ENCODE measurements around the gene RASSF4.

Gene RASSF4

DNA sequence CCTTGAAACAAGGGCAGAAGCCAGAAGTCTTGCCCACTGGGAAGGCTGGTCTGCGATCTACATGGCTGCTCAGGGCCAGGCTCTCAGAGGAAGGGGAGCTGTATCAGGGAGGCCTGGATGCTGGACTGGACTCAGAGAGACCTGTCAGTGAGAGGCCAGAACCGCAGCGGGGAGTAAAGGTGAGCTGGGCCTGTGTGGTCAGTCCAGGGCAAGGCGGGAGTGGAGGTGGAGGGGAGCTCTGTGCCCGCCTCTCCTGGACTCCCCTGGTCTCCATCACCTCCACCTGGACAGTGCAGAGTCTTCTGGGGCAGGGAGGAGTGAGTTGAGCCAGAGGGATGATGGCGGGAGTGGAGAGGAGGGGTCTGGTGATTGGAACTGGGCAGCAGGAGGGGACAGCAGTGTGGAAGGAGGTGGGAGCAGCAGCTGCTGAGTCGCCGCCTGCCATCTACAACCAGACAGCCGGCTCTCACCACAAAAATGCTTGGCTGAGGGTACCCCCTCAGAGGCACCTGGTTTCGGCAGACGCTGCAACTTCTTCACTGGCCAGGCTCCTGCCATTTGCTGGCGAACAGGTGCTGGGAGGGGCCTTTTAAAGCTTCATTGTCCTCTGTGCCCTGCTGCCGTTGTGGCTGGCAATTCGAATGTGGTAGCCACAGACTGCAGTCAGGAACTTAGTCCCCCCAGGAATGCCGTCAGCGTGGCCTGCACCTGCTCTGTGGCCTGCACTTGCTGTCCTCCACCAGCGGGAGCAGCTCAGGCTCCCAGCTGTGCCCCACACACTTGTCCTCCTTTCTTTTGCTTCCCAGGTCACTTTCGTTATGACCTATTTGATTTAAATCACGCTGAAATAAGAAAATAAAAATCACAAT, 3.5 kb downstream of the RASSF4 start:
- peak; percentile 54 for DNase-seq (ENCODE audit: low spot score)

DNA sequence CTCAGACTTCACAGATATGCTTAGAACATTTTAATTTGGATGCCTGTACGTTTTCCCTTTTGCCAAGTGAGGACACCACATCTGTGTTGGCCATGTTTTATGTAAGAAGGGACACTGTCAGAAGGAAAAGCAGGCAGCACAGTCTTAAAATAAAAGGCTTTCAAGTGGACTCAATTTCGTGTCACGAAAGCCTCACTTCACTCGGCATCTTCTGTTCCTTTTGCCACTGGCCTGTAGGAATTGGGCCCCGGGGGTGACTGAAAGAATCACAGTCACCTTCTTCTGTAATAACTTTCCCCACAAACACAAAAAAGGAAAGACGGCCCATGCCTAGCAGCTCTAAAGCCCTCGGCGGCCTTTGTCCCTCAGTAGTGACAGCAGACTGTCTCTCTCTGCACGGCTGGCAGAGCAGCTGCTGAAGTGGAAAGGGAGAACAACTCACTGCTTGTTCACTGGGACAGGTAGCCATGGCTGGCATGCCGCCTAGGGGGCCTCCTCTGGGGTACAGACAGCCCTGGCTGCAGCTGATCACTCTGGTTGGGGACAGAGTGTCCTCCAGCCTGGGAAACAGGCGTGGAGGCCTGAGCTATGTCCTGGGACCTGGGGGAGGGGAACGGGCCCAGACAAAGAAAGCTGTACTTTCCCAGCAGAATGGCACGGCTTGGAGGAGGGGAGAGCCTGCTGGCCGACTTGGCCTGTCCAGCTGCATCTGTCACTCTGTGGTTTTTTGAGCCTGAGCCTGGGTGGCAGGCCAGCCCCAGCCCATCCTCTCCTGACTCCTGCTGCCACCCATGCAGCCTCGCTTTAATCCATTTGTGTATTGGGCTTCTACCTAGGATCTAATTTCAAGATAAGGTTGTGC, 4.4 kb downstream of the RASSF4 start:
- peak; percentile 54 for DNase-seq (ENCODE audit: low spot score)

DNA sequence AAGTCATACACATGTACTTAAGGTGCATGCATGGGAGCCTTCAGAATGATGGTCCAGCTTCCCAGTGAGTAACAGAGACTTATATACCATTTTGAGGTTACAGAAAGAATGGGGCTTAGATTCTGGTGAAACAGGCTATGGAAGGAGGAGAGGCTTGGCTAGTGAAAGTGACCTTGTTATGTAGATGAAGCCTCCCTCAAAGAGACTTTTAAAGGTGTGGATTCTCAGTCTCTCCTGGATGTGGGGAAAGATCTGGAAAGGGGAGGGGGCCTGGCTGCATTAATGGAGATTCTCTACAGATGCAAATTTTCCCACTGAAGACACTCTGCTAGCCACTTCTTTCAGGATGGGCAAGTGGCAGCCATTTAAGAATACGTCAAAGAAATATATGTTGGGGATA, 5.5 kb downstream of the RASSF4 start:
- DNase-seq (ENCODE audit: low spot score) = no peak

GRCh38 chr10:44965651-44966097, 6.1 kb downstream of the RASSF4 start:
- DNase-seq (ENCODE audit: low spot score) = no peak

DNA sequence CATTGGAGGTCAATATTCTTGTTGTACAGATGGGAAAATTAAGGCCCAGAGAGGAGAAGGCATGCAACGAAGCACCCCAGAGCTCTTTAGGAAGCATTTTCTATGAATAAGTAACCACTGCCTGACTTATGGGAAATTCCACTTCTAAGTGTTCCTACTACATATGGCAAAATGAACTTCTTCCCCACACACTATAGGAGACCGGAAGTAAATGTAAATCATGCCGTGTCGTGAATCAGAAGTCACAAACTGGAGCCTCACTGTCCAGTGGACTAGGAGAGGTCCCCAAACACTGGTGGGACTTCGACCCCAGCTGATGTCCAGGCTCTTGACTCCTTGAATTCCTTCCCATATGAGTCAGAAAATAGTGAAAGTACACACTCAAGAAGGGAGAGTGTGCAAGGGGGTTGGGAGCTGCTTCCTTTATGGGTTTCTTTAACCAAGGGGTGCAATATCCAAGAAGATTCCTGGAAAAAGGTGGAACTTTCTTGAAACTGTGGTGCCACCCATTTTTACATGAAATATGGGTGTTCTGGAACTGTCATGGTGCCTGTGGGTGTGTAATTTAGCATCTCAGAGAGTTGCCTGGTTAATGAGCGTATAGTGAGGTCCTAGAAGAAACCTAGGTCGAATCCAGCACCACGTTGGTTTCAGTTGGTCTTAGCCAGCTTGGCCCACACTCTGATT, 6.7 kb downstream of the RASSF4 start:
- DNase-seq (ENCODE audit: low spot score) = no peak

DNA sequence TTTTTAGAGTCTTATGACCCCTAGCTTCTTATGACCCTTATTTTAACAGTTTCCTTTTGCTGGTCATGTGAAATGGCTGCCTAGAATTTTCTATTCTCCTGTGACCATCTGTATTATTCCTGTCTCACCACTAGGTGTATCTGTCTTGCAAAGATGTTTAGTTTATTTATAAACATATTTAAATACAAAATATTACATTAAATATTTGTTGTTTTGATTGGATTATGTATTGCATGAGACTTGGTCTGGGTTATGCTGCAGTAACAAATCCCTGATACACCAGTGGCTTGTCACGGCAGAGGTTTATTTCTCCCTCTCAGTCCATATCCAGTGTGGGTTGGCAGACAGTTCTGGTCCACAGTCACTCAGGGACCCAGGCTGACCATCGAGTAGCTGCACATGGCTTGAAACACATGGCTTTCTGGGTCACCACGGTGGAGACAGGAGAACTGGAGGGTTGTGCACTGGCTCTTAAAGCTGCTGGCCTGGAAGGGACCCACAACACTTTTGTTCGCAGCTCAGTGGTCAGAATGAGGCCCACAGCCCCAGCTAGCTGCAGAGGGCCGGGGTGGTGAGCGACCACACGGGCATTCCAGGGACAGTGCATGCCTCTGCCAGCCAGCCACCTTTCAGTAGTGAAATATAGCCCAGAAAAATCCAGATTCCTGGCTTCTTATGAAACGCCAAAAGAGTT, 7.4 kb downstream of the RASSF4 start:
- DNase-seq (ENCODE audit: low spot score) = no peak

DNA sequence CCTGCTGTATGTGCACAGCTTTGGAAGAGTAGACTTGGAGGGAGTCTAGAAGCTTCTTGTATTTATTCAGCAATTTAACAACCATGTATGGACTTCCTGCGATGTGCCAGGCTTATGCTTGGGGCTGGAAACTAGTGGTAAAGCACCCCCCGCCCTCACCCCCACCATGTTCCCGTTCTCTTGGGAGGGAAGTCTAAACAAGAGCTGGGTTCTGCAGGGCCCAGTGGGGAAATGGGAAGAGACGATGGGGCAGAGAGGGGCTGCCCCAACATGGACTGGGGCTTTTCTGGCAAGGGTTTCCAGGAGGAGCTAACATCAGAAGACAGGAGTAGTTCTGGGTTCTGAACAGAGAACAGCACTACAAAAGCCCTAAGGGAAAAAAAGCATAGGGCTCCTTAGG, 8.0 kb downstream of the RASSF4 start:
- DNase-seq (ENCODE audit: low spot score) = no peak

DNA sequence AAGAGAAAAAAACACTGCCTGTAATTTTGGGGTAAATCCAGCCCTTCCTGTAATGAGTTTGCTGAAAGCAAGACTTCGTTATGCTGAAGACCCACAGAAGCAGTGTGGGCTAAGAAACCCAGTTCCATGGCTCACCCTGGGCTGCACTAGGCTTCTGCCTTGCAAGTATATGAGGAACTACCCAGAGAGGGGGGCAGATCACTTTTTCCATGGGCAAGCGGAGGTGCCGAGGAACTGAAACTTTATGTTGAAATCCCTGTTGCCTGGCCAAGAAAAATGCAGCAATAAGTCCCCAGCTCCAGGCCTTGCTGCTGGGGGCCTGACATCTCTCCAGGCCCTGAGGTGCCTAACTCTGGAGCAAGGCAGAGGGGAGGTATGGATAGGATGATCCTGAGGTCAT, 8.5 kb downstream of the RASSF4 start:
- no peak for DNase-seq (ENCODE audit: low spot score)

- DNase-seq (ENCODE audit: low spot score) = no peak
Observed at GRCh38 chr10:44968500-44969400, 9.1 kb downstream of the RASSF4 start.

DNA sequence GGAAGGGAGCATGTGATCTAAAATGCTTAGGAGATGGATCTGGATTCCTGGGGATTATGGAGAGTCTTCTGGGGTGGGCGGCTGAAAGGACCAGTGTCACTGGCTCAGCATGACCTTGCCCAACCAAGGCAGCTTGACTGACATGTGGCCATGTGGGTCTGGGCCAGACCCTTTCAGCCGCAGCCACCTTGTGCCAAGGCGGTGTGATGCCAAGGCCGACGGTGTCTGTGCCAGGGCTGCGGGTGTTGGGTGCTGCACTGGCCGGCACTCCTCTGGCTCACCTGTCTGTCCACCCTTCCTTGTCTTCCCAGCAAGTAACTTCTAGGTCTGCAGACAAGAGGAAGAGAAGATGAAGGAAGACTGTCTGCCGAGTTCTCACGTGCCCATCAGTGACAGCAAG, 10.3 kb downstream of the RASSF4 start:
- no peak for DNase-seq (ENCODE audit: low spot score)

DNA sequence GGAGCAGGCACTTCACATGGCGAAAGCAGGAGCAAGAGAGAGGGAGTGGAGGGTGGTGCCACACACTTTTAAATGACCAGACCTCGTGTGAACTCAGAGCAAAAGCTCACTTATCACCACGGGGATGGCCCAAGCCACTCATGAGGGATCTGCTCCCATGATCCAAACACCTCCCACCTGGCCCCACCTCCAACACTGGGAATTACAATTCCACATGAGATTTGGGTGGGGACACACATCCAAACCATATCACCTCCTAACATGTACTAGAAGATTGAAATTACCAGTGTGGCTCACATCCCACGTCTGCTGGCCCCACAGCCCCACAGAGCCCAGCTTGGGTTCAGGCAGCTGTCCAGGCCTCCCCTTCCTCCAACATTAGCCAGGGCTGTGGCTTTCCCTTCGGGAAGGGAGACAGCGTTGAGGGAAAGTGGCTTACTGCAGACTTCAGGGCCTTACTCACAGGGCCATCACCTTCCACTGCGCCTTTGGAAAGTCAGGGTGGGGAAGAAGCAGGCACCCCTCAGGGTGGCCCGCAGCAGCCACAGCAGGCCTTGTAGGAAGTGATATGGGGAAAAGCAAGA, 11.3 kb downstream of the RASSF4 start:
- DNase-seq (ENCODE audit: low spot score) = no peak

GRCh38 chr10:44971434-44971833, 11.8 kb downstream of the RASSF4 start:
- no peak for DNase-seq (ENCODE audit: low spot score)

- DNase-seq (ENCODE audit: low spot score) = no peak
Observed at GRCh38 chr10:44971935-44972757, 12.5 kb downstream of the RASSF4 start.

- DNase-seq (ENCODE audit: low spot score) = no peak
Observed at GRCh38 chr10:44972874-44973306, 13.3 kb downstream of the RASSF4 start.

DNA sequence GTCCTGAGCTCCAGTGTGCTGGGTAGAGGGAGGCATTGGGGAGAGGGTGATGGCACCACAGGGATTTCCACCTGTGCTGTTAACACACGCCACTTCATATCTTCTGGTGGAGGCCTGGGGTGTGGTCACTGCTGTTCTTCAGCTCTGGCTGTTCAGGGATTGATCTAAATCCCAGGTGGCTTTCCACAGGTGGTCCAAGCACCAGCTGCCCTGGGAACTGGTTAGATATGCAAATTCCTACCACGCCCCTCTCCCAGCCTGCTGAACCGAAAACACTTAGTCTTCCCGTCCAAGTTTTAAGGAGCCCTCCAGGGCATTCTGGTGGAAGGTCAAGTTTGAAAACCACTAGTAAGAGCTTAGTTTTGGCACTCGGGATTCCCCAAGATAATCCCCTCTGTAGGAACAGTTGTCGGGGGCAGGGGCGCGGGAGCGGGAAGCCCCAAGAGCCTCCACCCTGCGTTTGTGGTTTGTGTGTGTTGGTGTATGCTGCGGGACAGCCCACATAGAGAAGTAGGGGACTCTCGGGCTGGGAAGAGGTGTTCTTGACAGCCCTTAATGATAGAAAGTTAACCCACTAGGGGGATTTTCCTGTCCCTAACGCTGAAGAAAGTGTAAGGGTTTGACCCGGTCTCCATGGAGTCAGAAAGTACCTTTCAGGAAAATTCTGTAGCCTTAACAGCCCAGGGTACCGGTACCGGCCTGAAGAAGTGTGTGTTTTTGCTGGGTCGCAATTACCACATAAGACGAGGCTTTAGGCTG, 13.9 kb downstream of the RASSF4 start:
- no peak for DNase-seq (ENCODE audit: low spot score)

GRCh38 chr10:44974082-44974627, 14.6 kb downstream of the RASSF4 start:
- DNase-seq (ENCODE audit: low spot score) = no peak

DNA sequence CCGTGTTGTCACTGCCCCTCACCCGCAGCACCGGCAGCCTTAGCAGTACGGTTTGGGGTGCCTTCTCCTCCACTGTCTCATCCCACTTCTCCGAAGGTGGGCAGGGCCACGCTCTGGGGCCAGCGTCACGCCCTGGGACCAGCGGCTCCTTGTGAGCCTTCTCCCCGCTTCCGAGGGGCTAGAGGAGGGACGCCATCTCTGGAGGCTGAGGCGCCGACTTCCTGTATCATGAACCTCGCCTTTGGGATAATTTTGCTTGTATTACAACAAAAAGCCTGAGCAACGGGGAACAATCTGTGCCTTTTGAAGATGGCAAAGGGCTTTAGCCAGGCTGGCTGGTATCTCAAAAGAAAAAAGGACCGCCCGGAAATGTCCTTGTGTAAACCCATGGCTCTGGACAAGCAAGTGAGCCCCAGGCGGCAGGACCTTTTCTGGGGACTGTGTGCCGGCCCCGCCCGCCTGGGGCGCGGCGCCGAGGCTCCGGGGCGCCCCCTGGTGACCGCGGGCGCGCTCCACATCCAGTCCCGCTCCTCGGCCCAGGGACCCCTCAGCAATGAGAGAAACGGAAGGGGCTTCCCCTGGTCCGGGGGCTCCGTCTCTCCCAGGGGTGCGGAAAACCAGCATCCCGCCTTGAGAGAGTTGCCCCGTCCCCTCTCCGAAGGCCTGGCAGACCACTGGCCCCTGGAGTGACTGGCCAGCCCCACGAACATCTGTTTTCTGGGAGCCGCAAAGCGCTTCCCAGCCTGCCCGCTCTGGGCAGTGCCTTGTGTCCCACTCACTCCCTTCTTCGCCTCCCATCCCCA, 15.2 kb downstream of the RASSF4 start:
- DNase-seq (ENCODE audit: low spot score) = peak; percentile 61

Data from SK-N-DZ (cell line).